ENCODE measurements around the gene CACNA2D2.

DNA sequence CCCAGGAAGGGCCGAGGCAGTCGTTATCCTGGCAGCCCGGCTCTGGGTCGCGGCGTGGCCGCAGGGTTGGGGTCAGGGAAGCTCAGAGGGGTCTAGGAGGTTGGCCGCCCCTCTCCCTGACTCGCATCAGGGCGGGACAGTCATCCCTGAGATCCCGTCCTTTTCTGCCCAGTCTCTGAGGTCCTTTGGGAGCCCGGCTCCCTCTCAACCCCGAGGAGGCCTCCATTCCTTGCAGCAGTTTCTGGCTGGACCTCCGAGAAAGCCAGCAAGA is 181.4 kb downstream of the CACNA2D2 start:
- TF ChIP-seq, protein P1, sequence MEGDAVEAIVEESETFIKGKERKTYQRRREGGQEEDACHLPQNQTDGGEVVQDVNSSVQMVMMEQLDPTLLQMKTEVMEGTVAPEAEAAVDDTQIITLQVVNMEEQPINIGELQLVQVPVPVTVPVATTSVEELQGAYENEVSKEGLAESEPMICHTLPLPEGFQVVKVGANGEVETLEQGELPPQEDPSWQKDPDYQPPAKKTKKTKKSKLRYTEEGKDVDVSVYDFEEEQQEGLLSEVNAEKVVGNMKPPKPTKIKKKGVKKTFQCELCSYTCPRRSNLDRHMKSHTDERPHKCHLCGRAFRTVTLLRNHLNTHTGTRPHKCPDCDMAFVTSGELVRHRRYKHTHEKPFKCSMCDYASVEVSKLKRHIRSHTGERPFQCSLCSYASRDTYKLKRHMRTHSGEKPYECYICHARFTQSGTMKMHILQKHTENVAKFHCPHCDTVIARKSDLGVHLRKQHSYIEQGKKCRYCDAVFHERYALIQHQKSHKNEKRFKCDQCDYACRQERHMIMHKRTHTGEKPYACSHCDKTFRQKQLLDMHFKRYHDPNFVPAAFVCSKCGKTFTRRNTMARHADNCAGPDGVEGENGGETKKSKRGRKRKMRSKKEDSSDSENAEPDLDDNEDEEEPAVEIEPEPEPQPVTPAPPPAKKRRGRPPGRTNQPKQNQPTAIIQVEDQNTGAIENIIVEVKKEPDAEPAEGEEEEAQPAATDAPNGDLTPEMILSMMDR (IDR thresholded peaks at IDR 0.05): no peak
- TF ChIP-seq POLR2A (IDR thresholded peaks at IDR 0.05): no peak
